Sigmoid colon (tissue), 7 donors: Measurements from ENCODE around the gene DNAJC5. TPM values are rescaled to one million over a fixed set of nuclear protein-coding genes. Genes with fewer than 3 reads are reported as not detected.

ENCODE experiments used
- DNase-seq: peaks from one replicate; pipeline ENCODE4 v3.0.0-alpha.2; 2019
- H3K27ac ChIP-seq, 4 donors: fragments of 200-600 bp; sonication (generic); one replicate each; pipeline ENCODE4 v1.5.1; 2016 to 2019; ENCODE audit warnings: mild to moderate bottlenecking in 1 of 4
- H3K27me3 ChIP-seq, 3 donors: fragments of 200-600 bp; sonication (generic); one replicate each; pipeline ENCODE4 v1.5.1; 2019; ENCODE audit warnings: mild to moderate bottlenecking in 1 of 3
- H3K36me3 ChIP-seq, 4 donors: fragments of 200-600 bp; sonication (generic); one replicate each; pipeline ENCODE4 v1.5.1; 2016 to 2019
- H3K4me1 ChIP-seq, 4 donors: fragments of 200-600 bp; sonication (generic); one replicate each; pipeline ENCODE4 v1.5.1; 2017 to 2019
- H3K4me3 ChIP-seq, 4 donors: fragments of 200-600 bp; sonication (generic); one replicate each; pipeline ENCODE4 v1.5.1; 2017 to 2019; ENCODE audit warnings: mild to moderate bottlenecking in 2 of 4, moderate library complexity in 1 of 4
- H3K9me3 ChIP-seq, 4 donors: fragments of 200-600 bp in 3 of 4; sonication (generic) in 3 of 4; one replicate each; pipeline versions ENCODE4 v1.5.1 to v1.6.1; 2013 to 2019
- EP300 ChIP-seq, 4 donors: sonication (generic); formaldehyde crosslinking; IDR thresholded peaks; one replicate each; pipeline ENCODE4 v1.6.1; 2017; ENCODE audit warnings: antibody characterized with exemption in 4 of 4
- POLR2A ChIP-seq, 2 donors: fragments of 450-650 bp; IDR thresholded peaks; one replicate each; pipeline ENCODE4 v1.6.1; 2016; ENCODE audit warnings: antibody characterized with exemption in 2 of 2, mild to moderate bottlenecking in 2 of 2, moderate library complexity in 2 of 2
- POLR2AphosphoS5 ChIP-seq, 4 donors: sonication (generic); formaldehyde crosslinking; IDR thresholded peaks; one replicate each; pipeline ENCODE4 v1.6.1; 2017; ENCODE audit warnings: antibody characterized with exemption in 4 of 4
- WGBS, 2 donors: extraction: QIAGEN DNeasy Blood & Tissue Kit; methylation state at CpG; one replicate each; pipeline ENCODE4 v1.1.7; 2013; 5-methylcytosine and 5-hydroxymethylcytosine counted together
- intact Hi-C: fragments of 100-400 bp; cut with DNase I; formaldehyde crosslinking; loops from one replicate; pipeline ENCODE4 v1.15.1; 2023
- polyA plus RNA-seq, 3 donors: library from polyadenylated mRNA; stranded (reverse); fragments of 200-250 nt; gene quantifications; one replicate each; pipeline ENCODE4 v1.2.3, GENCODE V29; 2013
- total RNA-seq, 4 donors: library from RNA; depleted of rRNA; stranded (reverse); fragments of >200 nt; gene quantifications; one replicate each; pipeline ENCODE4 v1.1.0, GENCODE V29; 2016
- TF ChIP-seq, protein P1 (sequence below), 4 experiments: fragments of 450-650 bp in 3 of 4; fragments of 200-600 bp in 1 of 4; IDR thresholded peaks; one replicate each; pipeline ENCODE4 v1.5.1; 2016 to 2019; ENCODE audit warnings: antibody characterized with exemption in 4 of 4, mild to moderate bottlenecking in 3 of 4, moderate library complexity in 2 of 4
- donor health status: healthy with polysubstance abuse.
- donor health status: Bipolar disorder and iron deficiency.
- donor health status: healthy.

DNAJC5 gene
- total and polyA plus RNA-seq, 7 donors, result 21.6 to 62.8 (median 31.4) TPM

DNA sequence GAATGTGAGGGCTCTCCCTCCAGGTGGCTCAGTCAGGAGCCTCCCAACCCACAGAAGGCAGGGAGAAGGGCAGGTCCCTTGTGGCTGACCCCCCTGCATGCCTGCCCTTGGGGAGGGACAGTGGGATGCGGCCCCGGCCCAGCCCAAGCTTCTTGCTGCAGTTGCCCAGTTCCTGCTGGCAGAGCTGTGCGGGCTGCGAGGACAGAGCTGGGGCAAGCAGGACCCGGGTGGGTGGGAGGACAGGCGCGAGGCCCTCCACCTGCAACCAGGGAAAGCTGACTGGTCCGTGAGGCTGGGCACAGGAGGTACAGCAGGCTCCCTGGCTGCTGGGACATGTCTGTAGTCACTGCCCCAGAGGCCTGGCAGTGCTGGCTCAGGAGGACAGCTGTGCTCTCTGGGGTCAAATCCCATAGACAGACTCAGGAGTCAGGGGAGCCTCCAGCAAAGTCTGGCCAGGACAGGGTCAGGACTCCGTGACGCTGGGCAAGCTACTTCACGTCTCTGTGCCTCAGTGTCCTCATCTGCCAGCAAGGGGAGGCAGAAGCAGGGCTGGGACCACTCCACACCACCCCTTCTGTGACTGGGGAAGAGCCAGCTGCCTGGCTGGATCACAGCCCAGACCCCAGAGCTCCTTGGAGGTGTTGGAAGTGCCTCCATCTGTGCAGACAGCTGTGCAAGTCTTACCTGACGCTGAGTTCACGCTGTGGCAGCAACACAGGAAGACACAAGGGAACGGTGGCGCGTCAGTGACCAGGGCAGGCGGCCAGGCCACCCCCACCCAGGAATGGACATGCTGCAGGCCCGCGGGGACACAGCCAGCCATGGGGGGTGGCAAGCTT is 48.3 kb downstream of the DNAJC5 start:
- Histone ChIP-seq H3K27ac (peak overlapping the region; percentile 7 to 73 (median 41)), H3K9me3 (no peaks in the 10 kb centered on the region), H3K4me1 (peaks cover 0 to 28% (median 14%) of the 10 kb centered on the region in 4 donors), H3K4me3 (no peak overlapping the region), H3K36me3 (peaks cover 43 to 73% (median 52%) of the 10 kb centered on the region in 4 donors), H3K27me3 (no peaks in the 10 kb centered on the region)
- DNase-seq, result peak; percentile 66
- 89 to 90% methylated on average over 19 of the region's 19 CpGs for WGBS, 2 donors
- no peak for TF ChIP-seq EP300 (IDR thresholded peaks at IDR 0.05)
- no peak for TF ChIP-seq POLR2AphosphoS5 (IDR thresholded peaks at IDR 0.05)
- TF ChIP-seq, protein P1, sequence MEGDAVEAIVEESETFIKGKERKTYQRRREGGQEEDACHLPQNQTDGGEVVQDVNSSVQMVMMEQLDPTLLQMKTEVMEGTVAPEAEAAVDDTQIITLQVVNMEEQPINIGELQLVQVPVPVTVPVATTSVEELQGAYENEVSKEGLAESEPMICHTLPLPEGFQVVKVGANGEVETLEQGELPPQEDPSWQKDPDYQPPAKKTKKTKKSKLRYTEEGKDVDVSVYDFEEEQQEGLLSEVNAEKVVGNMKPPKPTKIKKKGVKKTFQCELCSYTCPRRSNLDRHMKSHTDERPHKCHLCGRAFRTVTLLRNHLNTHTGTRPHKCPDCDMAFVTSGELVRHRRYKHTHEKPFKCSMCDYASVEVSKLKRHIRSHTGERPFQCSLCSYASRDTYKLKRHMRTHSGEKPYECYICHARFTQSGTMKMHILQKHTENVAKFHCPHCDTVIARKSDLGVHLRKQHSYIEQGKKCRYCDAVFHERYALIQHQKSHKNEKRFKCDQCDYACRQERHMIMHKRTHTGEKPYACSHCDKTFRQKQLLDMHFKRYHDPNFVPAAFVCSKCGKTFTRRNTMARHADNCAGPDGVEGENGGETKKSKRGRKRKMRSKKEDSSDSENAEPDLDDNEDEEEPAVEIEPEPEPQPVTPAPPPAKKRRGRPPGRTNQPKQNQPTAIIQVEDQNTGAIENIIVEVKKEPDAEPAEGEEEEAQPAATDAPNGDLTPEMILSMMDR (IDR thresholded peaks at IDR 0.05), result no peak
- TF ChIP-seq POLR2A (IDR thresholded peaks at IDR 0.05), result no peak
- intact Hi-C loops, result no loop called here

DNA sequence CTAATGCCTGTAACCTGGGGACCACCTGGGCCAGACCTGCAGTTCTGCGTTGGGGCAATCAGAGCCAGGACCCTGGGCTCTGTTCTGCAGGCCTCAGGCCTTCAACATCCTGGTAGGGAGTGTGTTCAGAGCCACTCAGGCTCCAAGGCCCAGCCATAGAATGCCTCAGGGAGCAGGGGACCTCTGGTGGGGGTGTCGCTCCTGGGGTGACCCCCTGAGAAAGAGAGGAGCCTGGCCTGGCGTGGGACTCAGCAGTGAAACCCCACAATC is 48.8 kb downstream of the DNAJC5 start:
- WGBS, 2 donors, result 96 to 97% methylated on average over 3 of the region's 3 CpGs

DNA sequence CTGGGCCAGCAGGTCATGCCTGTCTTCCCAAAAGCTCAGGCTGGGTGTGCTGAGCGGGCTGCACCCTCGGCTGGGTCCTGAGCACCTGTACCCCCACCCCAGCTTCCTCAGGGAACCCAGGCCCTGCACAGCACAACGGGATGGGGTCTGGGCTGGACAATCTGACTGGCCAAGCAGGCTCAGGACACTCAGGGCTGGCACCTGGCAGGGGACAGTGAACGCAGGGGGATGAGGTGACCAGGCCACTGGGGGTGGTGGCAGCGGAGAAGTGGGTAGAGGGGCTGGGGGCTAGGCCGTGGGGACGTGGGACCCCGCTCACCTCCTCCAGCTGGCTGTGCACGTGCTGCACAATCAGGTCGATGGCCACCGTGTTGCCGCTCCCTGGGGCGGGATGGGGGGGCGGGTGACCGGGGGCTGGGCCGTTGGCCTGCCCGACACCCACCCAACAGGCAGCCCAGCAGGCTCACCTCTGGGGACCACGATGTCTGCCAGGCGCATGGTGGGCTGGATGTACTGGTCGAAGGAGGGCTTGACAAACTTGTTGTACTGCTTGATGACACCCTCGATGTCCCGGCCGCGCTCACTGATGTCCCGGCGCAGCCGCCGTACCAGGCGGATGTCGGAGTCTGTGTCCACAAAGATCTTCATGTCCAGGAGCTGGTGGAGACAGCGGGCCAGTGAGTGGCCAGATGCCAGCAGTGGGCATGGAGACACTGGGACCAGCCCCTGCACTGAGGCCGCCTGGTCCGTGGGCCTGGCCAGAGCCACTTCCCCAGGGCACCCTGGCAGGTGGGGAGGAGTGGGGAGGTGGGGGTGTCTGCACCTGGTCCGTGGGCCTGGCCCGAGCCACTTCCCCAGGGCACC is 49.4 kb downstream of the DNAJC5 start:
- intact Hi-C loops, result no loop called here
- H3K27ac ChIP-seq, result no peak overlapping the region
- no peaks in the 10 kb centered on the region for H3K9me3 ChIP-seq
- H3K27me3 ChIP-seq, result no peaks in the 10 kb centered on the region
- H3K36me3 ChIP-seq, result peaks cover 42 to 61% (median 52%) of the 10 kb centered on the region in 4 donors
- TF ChIP-seq EP300 (IDR thresholded peaks at IDR 0.05) (no peak), POLR2A (IDR thresholded peaks at IDR 0.05) (no peak), POLR2AphosphoS5 (IDR thresholded peaks at IDR 0.05) (no peak)
- TF ChIP-seq, protein P1 (IDR thresholded peaks at IDR 0.05), result no peak
- WGBS, 2 donors, result 89 to 93% methylated on average over 35 of the region's 35 CpGs
- H3K4me1 ChIP-seq, result peaks cover 0 to 39% (median 23%) of the 10 kb centered on the region in 4 donors
- H3K4me3 ChIP-seq, result no peak overlapping the region
- peak; percentile 68 for DNase-seq

More for the DNA sequence above, 48.8 kb downstream of the DNAJC5 start:
- TF ChIP-seq EP300 (IDR thresholded peaks at IDR 0.05) (no peak), POLR2AphosphoS5 (IDR thresholded peaks at IDR 0.05) (no peak), POLR2A (IDR thresholded peaks at IDR 0.05) (no peak)
- TF ChIP-seq, protein P1 (IDR thresholded peaks at IDR 0.05), result no peak
- H3K9me3 ChIP-seq, result no peaks in the 10 kb centered on the region
- no peak overlapping the region for H3K4me3 ChIP-seq
- peaks cover 0 to 33% (median 18%) of the 10 kb centered on the region in 4 donors for H3K4me1 ChIP-seq
- H3K27ac ChIP-seq, result peak overlapping the region in 1 of 4 donors; percentile 73
- no peak for DNase-seq
- intact Hi-C loops, result no loop called here
- peaks cover 42 to 67% (median 52%) of the 10 kb centered on the region in 4 donors for H3K36me3 ChIP-seq
- no peaks in the 10 kb centered on the region for H3K27me3 ChIP-seq

DNA sequence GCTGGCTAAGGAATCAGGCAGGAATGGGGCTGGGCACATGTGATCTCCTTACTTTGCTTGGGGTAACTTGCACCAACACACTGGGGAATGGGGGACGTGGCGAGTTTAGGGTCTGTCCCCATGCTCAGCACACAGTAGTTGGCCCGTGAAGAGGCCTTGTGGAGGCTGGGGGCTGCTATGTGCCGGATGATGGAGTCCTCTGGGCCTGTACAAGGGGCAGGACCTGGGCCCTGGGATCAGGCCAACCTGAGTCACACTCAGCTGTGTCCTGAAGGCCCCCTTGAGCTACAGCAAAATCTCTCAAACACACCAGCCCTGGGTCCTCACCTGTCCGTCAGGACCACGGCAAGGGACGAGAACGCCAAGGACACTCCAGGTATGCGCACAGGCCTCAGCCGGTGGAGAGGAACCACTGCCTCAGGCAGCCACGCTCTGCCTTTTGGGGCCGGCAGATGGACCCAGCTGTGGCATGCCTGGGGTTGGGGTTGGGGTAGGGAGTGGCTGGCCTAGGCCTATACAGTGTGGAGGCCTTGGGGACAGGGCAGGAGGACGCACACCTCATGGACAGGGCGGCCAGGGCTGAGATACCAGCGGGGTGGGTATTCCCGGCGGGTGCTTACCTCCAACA is 50.2 kb downstream of the DNAJC5 start:
- Histone ChIP-seq H3K27me3 (no peaks in the 10 kb centered on the region), H3K36me3 (peaks cover 35 to 53% (median 52%) of the 10 kb centered on the region in 4 donors), H3K4me3 (no peak overlapping the region), H3K27ac (no peak overlapping the region), H3K4me1 (peaks cover 0 to 47% (median 32%) of the 10 kb centered on the region in 4 donors), H3K9me3 (no peaks in the 10 kb centered on the region)
- no peak for TF ChIP-seq POLR2AphosphoS5 (IDR thresholded peaks at IDR 0.05)
- TF ChIP-seq, protein P1 (IDR thresholded peaks at IDR 0.05), result no peak
- no peak for TF ChIP-seq EP300 (IDR thresholded peaks at IDR 0.05)
- no peak for TF ChIP-seq POLR2A (IDR thresholded peaks at IDR 0.05)
- WGBS, 2 donors, result 89 to 94% methylated on average over 17 of the region's 17 CpGs
- intact Hi-C loops, result no loop called here
- DNase-seq, result peak; percentile 63
